Adrenal gland (tissue), 5 donors: ENCODE data around the gene CPVL.

Experiments used
- CTCF ChIP-seq, 6 experiments: fragments of 450-650 bp in 4 of 6; fragments of 200-600 bp in 2 of 6; sonication (generic) in 1 of 6; IDR thresholded peaks; 1 replicate in 5 of 6; 2 replicates in 1 of 6; pipeline versions ENCODE4 v1.5.1 to v1.8.0; 2016 to 2021; ENCODE audit warnings: antibody characterized with exemption in 6 of 6, mild to moderate bottlenecking in 2 of 6, moderate library complexity in 1 of 6
- POLR2A ChIP-seq, 2 donors: fragments of 450-650 bp; IDR thresholded peaks; one replicate each; pipeline ENCODE4 v1.6.1; 2017; ENCODE audit warnings: antibody characterized with exemption in 2 of 2, mild to moderate bottlenecking in 2 of 2, moderate library complexity in 1 of 2
- donor health status: DM: no; HTN: no; CAD: no.

GRCh38 chr7:28988091-28988490 is 158.2 kb downstream of the CPVL start:
- TF ChIP-seq CTCF (IDR thresholded peaks at IDR 0.05) (no peak), POLR2A (IDR thresholded peaks at IDR 0.05) (no peak)
